ENCODE data around the gene CERKL. TPM values are rescaled to one million over a fixed set of nuclear protein-coding genes. Genes with fewer than 3 reads are reported as not detected.

CERKL gene
- total RNA-seq, 1 experiment from 2014 or later: 24.4 TPM

DNA sequence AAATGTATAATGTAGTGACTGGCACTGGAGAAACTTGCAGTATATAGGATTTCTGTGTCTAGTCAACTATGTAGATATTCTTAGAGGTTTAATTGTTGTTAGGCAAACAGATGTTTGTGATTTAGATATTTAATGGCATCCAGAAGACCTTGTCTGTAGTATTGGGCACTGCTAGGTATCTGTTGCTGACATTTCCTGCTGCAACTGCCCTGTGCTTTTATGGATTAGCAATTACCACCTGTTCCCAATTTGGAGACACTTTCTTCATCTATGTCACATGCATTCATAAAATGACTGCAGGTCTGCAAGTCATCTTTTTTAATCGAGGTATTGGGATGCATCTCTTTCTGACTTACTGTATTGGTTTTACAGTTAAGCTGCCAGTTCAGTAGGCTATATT, 128.5 kb downstream of the CERKL start:
- Histone ChIP-seq H3K9me3 (ENCODE audit: low read length) (no peaks in the 10 kb centered on the region), H3K36me3 (ENCODE audit: insufficient read depth, low read length) (peaks cover 69% of the 10 kb centered on the region), H3K9me2 (replicated peaks; ENCODE audit: insufficient read depth, low read length) (no peaks in the 10 kb centered on the region), H3K4me1 (ENCODE audit: low read length) (no peaks in the 10 kb centered on the region), H4K20me1 (ENCODE audit: insufficient read depth, low read depth, low read length) (no peaks in the 10 kb centered on the region), H2AFZ (ENCODE audit: low read length) (no peak overlapping the region), H3K4me3 (ENCODE audit: low read length) (no peak overlapping the region), H3K79me2 (ENCODE audit: low read length) (no peaks in the 10 kb centered on the region), H3K4me2 (ENCODE audit: low read depth, low read length, poor library complexity, severe bottlenecking) (no peak overlapping the region), H3K27me3 (ENCODE audit: low read length) (no peaks in the 10 kb centered on the region), H3K9ac (ENCODE audit: low read length) (no peak overlapping the region), H3K27ac (ENCODE audit: low read length) (no peak overlapping the region)
- no peak for DNase-seq

DNA sequence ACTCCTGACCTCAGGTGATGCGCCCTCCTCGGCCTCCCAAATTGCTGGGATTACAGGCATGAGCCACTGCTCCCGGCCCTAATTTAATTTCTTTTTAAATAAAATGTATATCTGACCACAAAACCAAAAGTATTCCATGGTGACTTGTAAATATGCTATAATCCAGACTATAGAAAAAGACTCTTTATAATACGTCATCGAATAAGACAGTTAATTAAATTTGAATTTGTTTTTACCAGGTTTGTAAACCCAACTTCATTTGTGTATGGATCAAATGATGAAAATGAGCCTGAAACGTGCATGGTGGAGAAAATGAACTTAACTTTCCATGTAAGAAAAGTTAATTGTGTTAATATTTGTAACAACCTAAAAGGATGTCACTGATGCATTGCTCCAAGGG, 129.8 kb downstream of the CERKL start:
- Histone ChIP-seq H3K4me2 (ENCODE audit: low read depth, low read length, poor library complexity, severe bottlenecking) (no peak overlapping the region), H3K9ac (ENCODE audit: low read length) (no peak overlapping the region), H2AFZ (ENCODE audit: low read length) (no peak overlapping the region), H3K27ac (ENCODE audit: low read length) (no peak overlapping the region), H3K4me1 (ENCODE audit: low read length) (no peaks in the 10 kb centered on the region), H3K4me3 (ENCODE audit: low read length) (no peak overlapping the region), H3K79me2 (ENCODE audit: low read length) (peaks cover 3% of the 10 kb centered on the region; the same call in 1 of the 2 replicates), H3K36me3 (ENCODE audit: insufficient read depth, low read length) (peaks cover 77% of the 10 kb centered on the region), H3K27me3 (ENCODE audit: low read length) (no peaks in the 10 kb centered on the region), H3K9me2 (replicated peaks; ENCODE audit: insufficient read depth, low read length) (no peaks in the 10 kb centered on the region), H3K9me3 (ENCODE audit: low read length) (no peaks in the 10 kb centered on the region), H4K20me1 (ENCODE audit: insufficient read depth, low read depth, low read length) (no peaks in the 10 kb centered on the region)
- no peak for DNase-seq

DNA sequence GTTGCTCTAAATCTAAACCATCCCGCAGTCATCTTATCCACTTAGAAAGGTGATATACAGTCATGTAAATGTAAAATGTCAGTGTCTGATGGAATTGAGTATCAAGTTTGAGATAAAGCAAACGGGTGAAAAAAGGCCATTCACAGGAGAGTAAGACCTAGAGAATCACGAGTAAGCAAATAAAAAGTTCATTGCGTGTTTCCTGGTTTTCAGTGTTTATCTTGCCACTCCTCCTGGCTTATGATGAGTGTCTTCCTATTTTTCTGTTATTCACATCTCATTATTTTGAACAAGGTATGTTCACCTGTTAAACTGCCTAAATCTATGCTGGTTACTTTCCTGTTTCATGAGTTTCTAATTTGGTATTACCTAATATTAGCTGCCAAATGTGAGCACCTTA, 130.9 kb downstream of the CERKL start:
- Histone ChIP-seq H2AFZ (ENCODE audit: low read length) (no peak overlapping the region), H3K9me2 (replicated peaks; ENCODE audit: insufficient read depth, low read length) (no peaks in the 10 kb centered on the region), H3K9ac (ENCODE audit: low read length) (no peak overlapping the region), H3K79me2 (ENCODE audit: low read length) (peaks cover 3% of the 10 kb centered on the region; the same call in 1 of the 2 replicates), H3K4me1 (ENCODE audit: low read length) (no peaks in the 10 kb centered on the region), H3K9me3 (ENCODE audit: low read length) (no peaks in the 10 kb centered on the region), H3K27me3 (ENCODE audit: low read length) (no peaks in the 10 kb centered on the region), H3K4me2 (ENCODE audit: low read depth, low read length, poor library complexity, severe bottlenecking) (no peak overlapping the region), H3K36me3 (ENCODE audit: insufficient read depth, low read length) (peaks cover 88% of the 10 kb centered on the region), H3K27ac (ENCODE audit: low read length) (no peak overlapping the region), H4K20me1 (ENCODE audit: insufficient read depth, low read depth, low read length) (no peaks in the 10 kb centered on the region), H3K4me3 (ENCODE audit: low read length) (no peak overlapping the region)
- no peak for DNase-seq

DNA sequence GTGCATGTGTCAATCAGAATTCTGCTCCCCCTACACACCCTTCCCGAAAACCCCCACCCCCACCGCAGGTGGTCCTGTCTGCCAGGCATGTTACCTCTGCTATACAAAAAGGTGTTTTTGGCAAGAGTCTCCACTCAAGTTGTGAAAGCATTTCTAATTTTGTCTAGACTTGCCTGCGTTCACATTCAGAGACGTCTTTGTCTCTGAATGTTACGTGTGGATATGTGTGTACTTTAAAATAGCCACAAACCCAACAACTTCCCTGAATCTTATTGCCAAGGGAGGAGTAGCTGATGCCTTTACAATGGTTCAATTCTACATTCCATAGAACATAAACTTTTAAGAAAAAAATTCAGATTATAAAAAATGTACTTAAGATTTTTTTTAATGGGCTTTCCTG, 133.1 kb downstream of the CERKL start:
- Histone ChIP-seq H3K27ac (ENCODE audit: low read length) (no peak overlapping the region), H3K9me2 (replicated peaks; ENCODE audit: insufficient read depth, low read length) (no peaks in the 10 kb centered on the region), H3K36me3 (ENCODE audit: insufficient read depth, low read length) (peaks cover 91% of the 10 kb centered on the region)

DNA sequence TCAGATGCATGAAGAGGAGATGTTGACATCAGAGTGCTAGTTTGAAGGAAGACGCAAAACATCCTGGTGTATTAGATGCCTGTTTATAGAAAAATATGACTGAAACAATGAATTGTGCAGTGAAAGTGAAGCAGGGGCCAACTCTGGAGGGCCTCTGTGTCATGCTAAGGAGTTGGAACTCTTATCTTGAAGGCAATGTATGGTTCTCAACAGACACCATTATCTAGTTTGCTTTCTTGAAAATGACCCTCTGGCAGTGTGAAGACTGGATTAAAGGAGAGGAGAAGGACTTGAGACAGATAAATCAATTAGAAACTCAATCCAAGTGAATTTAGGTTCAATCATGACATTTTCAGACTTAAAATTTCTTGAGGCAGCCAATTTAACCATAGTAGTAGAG, 136.7 kb downstream of the CERKL start:
- H3K27me3 ChIP-seq (ENCODE audit: low read length): no peaks in the 10 kb centered on the region
- H3K9me3 ChIP-seq (ENCODE audit: low read length): no peaks in the 10 kb centered on the region
- no peak overlapping the region for H3K4me3 ChIP-seq (ENCODE audit: low read length)
- H3K4me1 ChIP-seq (ENCODE audit: low read length): no peaks in the 10 kb centered on the region
- H3K9me2 ChIP-seq (replicated peaks; ENCODE audit: insufficient read depth, low read length): no peaks in the 10 kb centered on the region
- H3K9ac ChIP-seq (ENCODE audit: low read length): no peak overlapping the region
- H2AFZ ChIP-seq (ENCODE audit: low read length): no peak overlapping the region
- peaks cover 95% of the 10 kb centered on the region for H3K36me3 ChIP-seq (ENCODE audit: insufficient read depth, low read length)
- DNase-seq: no peak
- H3K79me2 ChIP-seq (ENCODE audit: low read length): peaks cover 7% of the 10 kb centered on the region; the same call in 1 of the 2 replicates
- no peaks in the 10 kb centered on the region for H4K20me1 ChIP-seq (ENCODE audit: insufficient read depth, low read depth, low read length)
- no peak overlapping the region for H3K4me2 ChIP-seq (ENCODE audit: low read depth, low read length, poor library complexity, severe bottlenecking)
- H3K27ac ChIP-seq (ENCODE audit: low read length): no peak overlapping the region

More for the DNA sequence above, 133.1 kb downstream of the CERKL start:
- no peak overlapping the region for H3K4me3 ChIP-seq (ENCODE audit: low read length)
- no peaks in the 10 kb centered on the region for H4K20me1 ChIP-seq (ENCODE audit: insufficient read depth, low read depth, low read length)
- no peaks in the 10 kb centered on the region for H3K27me3 ChIP-seq (ENCODE audit: low read length)
- no peak overlapping the region for H3K4me2 ChIP-seq (ENCODE audit: low read depth, low read length, poor library complexity, severe bottlenecking)
- H3K9ac ChIP-seq (ENCODE audit: low read length): no peak overlapping the region
- H2AFZ ChIP-seq (ENCODE audit: low read length): no peak overlapping the region
- no peaks in the 10 kb centered on the region for H3K4me1 ChIP-seq (ENCODE audit: low read length)
- DNase-seq: no peak
- H3K9me3 ChIP-seq (ENCODE audit: low read length): no peaks in the 10 kb centered on the region
- peaks cover 3% of the 10 kb centered on the region; the same call in 1 of the 2 replicates for H3K79me2 ChIP-seq (ENCODE audit: low read length)

DNA sequence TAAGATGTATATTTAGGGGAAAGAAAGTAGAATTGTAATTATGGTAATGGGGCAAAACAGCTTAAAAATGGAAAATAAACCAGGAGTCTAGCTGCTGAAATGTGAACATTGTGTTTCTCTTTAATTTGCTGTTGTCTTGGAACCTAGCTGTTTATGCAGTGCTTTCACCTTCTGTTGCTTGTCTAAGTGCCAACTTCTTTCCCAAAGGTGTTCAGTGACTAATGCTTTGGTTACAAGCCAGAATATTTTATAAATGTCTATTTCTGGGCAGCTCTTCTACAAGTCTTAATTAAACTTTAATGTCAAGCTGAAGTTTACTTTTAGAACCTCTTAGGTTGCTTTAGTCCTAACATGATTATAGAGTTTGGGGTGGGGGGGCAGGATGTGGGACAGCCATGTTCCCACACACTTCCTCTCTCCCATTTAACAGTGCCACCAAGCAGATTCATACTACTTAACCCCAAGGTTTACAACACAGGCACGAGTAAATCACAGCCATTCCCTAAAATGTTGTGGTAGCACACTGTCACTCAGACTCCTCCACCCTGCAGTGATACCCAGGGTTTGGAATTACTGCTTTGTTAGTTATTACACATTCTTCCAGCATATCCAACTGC, 139.1 kb downstream of the CERKL start:
- Histone ChIP-seq H3K27me3 (ENCODE audit: low read length) (no peaks in the 10 kb centered on the region), H3K4me3 (ENCODE audit: low read length) (no peak overlapping the region), H3K9me3 (ENCODE audit: low read length) (no peaks in the 10 kb centered on the region), H4K20me1 (ENCODE audit: insufficient read depth, low read depth, low read length) (no peaks in the 10 kb centered on the region), H3K9me2 (replicated peaks; ENCODE audit: insufficient read depth, low read length) (no peaks in the 10 kb centered on the region), H3K27ac (ENCODE audit: low read length) (no peak overlapping the region), H3K9ac (ENCODE audit: low read length) (no peak overlapping the region), H3K4me2 (ENCODE audit: low read depth, low read length, poor library complexity, severe bottlenecking) (no peak overlapping the region), H3K36me3 (ENCODE audit: insufficient read depth, low read length) (peaks cover 97% of the 10 kb centered on the region), H3K4me1 (ENCODE audit: low read length) (no peaks in the 10 kb centered on the region), H3K79me2 (ENCODE audit: low read length) (peaks cover 11% of the 10 kb centered on the region), H2AFZ (ENCODE audit: low read length) (no peak overlapping the region)
- no peak for DNase-seq

DNA sequence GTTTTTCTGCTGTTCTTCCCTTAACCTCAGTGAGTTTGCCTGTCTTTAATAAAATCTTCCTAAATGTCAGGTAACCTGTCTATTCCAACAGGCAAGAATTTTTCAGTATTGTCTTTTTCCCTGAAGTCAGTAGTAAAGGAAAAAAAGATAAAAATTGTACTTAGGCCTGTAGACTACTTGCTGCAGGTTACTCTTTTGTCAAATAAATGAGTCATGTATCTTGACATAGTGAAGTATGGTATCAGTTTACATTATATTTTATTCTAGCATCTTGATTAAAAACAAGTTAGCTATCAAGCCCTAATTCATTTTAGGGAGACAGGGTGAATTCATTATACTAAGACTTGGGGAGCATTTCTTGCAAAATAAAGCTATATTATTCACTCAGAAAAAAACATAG, 139.9 kb downstream of the CERKL start:
- Histone ChIP-seq H3K9me2 (replicated peaks; ENCODE audit: insufficient read depth, low read length) (no peaks in the 10 kb centered on the region), H3K4me1 (ENCODE audit: low read length) (no peaks in the 10 kb centered on the region), H2AFZ (ENCODE audit: low read length) (no peak overlapping the region), H3K9ac (ENCODE audit: low read length) (no peak overlapping the region), H3K27ac (ENCODE audit: low read length) (no peak overlapping the region), H3K79me2 (ENCODE audit: low read length) (peaks cover 9% of the 10 kb centered on the region), H3K9me3 (ENCODE audit: low read length) (no peaks in the 10 kb centered on the region), H3K27me3 (ENCODE audit: low read length) (no peaks in the 10 kb centered on the region), H3K36me3 (ENCODE audit: insufficient read depth, low read length) (peaks cover 97% of the 10 kb centered on the region), H3K4me3 (ENCODE audit: low read length) (no peak overlapping the region), H4K20me1 (ENCODE audit: insufficient read depth, low read depth, low read length) (no peaks in the 10 kb centered on the region), H3K4me2 (ENCODE audit: low read depth, low read length, poor library complexity, severe bottlenecking) (no peak overlapping the region)
- DNase-seq: no peak

DNA sequence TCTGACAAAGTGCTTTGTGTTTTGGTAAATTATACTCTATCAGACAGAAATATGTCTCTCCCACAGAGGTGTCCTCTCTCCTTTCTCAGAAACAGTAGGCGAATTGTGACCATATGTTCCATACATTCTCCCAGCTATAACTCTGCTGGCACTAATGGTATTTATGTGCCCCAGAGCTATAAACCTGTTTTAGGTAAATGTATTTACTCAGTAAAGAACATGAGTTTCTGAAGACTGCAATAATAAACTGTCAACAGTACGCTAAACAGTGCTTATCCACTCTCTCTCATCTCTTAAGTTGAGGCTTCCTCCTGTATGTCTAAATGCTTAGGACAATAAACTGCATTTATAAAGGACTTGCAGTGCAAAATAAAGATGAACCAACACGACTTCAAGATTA, 141.2 kb downstream of the CERKL start:
- no peaks in the 10 kb centered on the region for H3K9me2 ChIP-seq (replicated peaks; ENCODE audit: insufficient read depth, low read length)
- H3K36me3 ChIP-seq (ENCODE audit: insufficient read depth, low read length): peaks cover 97% of the 10 kb centered on the region
- DNase-seq: no peak
- no peak overlapping the region for H3K27ac ChIP-seq (ENCODE audit: low read length)
- H3K27me3 ChIP-seq (ENCODE audit: low read length): no peaks in the 10 kb centered on the region
- no peak overlapping the region for H3K9ac ChIP-seq (ENCODE audit: low read length)
- no peaks in the 10 kb centered on the region for H3K4me1 ChIP-seq (ENCODE audit: low read length)
- H3K79me2 ChIP-seq (ENCODE audit: low read length): peaks cover 12% of the 10 kb centered on the region
- no peaks in the 10 kb centered on the region for H4K20me1 ChIP-seq (ENCODE audit: insufficient read depth, low read depth, low read length)
- H3K4me2 ChIP-seq (ENCODE audit: low read depth, low read length, poor library complexity, severe bottlenecking): no peak overlapping the region
- H2AFZ ChIP-seq (ENCODE audit: low read length): no peak overlapping the region
- no peaks in the 10 kb centered on the region for H3K9me3 ChIP-seq (ENCODE audit: low read length)
- H3K4me3 ChIP-seq (ENCODE audit: low read length): no peak overlapping the region
